ENCODE measurements around the gene LMO7. TPM values are rescaled to one million over a fixed set of nuclear protein-coding genes. Genes with fewer than 3 reads are reported as not detected.
A peak's percentile ranks its signal among the peaks of the same experiment; 100 is the strongest.

Gene LMO7
- total and polyA plus RNA-seq, 2 of the 4 experiments (the other 2 are of a cell fraction) = 266 to 367 TPM

DNA sequence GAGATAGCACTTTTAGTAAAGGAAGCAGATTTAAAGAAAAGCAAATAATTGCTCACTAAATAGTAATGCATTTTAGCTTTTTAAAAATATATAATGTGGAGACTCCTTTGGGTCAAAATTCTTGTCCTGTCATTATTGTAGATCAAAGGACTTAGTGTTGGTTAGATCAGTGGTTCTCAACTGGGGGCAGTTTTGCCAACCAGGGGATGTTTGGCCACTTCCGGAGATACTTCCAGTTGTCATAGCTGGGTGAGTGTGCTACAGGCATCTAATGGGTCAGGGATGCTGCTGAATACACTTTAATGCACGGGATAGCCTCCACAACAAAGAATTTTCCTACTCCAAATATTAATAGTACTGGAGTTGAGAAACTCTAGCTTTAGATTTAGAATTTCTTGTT, 126.8 kb downstream of the LMO7 start:
- no peak overlapping the region; the same call in 1 of the 2 replicates for H3K9ac ChIP-seq (ENCODE audit: low read depth, low read length)
- H3K9me1 ChIP-seq (ENCODE audit: insufficient read depth, low read length) = peaks cover 21% of the 10 kb centered on the region
- TF ChIP-seq MAFK (IDR thresholded peaks at IDR 0.05; ENCODE audit: low read depth, low read length) = no peak
- TF ChIP-seq POLR2A (IDR thresholded peaks at IDR 0.05; ENCODE audit: low read depth, low read length) = no peak
- no peak for TF ChIP-seq MAZ (IDR thresholded peaks at IDR 0.05; ENCODE audit: borderline replicate concordance, low read depth, low read length)
- no peak for TF ChIP-seq BHLHE40 (IDR thresholded peaks at IDR 0.05; ENCODE audit: low read depth, low read length)
- TF ChIP-seq, protein P1, sequence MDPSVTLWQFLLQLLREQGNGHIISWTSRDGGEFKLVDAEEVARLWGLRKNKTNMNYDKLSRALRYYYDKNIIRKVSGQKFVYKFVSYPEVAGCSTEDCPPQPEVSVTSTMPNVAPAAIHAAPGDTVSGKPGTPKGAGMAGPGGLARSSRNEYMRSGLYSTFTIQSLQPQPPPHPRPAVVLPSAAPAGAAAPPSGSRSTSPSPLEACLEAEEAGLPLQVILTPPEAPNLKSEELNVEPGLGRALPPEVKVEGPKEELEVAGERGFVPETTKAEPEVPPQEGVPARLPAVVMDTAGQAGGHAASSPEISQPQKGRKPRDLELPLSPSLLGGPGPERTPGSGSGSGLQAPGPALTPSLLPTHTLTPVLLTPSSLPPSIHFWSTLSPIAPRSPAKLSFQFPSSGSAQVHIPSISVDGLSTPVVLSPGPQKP (IDR thresholded peaks at IDR 0.05; ENCODE audit: borderline replicate concordance, low read depth, low read length) = no peak
- no peak for TF ChIP-seq CEBPB (IDR thresholded peaks at IDR 0.05; ENCODE audit: low read depth, low read length)
- no peak for TF ChIP-seq SMC3 (IDR thresholded peaks at IDR 0.05; ENCODE audit: low read depth, low read length)
- TF ChIP-seq MXI1 (IDR thresholded peaks at IDR 0.05; ENCODE audit: borderline replicate concordance, low read depth, low read length) = no peak
- TF ChIP-seq NFE2L2 (IDR thresholded peaks at IDR 0.05; ENCODE audit: low read depth, low read length) = no peak
- TF ChIP-seq RCOR1 (IDR thresholded peaks at IDR 0.05; ENCODE audit: insufficient replicate concordance, low read length) = no peak
- TF ChIP-seq FOS (IDR thresholded peaks at IDR 0.05; ENCODE audit: low read depth, low read length) = no peak
- TF ChIP-seq, protein P2, sequence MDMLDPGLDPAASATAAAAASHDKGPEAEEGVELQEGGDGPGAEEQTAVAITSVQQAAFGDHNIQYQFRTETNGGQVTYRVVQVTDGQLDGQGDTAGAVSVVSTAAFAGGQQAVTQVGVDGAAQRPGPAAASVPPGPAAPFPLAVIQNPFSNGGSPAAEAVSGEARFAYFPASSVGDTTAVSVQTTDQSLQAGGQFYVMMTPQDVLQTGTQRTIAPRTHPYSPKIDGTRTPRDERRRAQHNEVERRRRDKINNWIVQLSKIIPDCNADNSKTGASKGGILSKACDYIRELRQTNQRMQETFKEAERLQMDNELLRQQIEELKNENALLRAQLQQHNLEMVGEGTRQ (IDR thresholded peaks at IDR 0.05; ENCODE audit: low read depth, low read length) = no peak
- TF ChIP-seq, protein P3, sequence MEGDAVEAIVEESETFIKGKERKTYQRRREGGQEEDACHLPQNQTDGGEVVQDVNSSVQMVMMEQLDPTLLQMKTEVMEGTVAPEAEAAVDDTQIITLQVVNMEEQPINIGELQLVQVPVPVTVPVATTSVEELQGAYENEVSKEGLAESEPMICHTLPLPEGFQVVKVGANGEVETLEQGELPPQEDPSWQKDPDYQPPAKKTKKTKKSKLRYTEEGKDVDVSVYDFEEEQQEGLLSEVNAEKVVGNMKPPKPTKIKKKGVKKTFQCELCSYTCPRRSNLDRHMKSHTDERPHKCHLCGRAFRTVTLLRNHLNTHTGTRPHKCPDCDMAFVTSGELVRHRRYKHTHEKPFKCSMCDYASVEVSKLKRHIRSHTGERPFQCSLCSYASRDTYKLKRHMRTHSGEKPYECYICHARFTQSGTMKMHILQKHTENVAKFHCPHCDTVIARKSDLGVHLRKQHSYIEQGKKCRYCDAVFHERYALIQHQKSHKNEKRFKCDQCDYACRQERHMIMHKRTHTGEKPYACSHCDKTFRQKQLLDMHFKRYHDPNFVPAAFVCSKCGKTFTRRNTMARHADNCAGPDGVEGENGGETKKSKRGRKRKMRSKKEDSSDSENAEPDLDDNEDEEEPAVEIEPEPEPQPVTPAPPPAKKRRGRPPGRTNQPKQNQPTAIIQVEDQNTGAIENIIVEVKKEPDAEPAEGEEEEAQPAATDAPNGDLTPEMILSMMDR (conservative IDR thresholded peaks at IDR 0.05; ENCODE audit: low read depth, low read length) = no peak
- no peak for TF ChIP-seq CHD1 (IDR thresholded peaks at IDR 0.05; ENCODE audit: low read depth, low read length)
- TF ChIP-seq RFX5 (IDR thresholded peaks at IDR 0.05; ENCODE audit: low read depth, low read length) = no peak
- no peak overlapping the region for H3K4me2 ChIP-seq (ENCODE audit: low read depth, low read length)
- no peaks in the 10 kb centered on the region for H3K27me3 ChIP-seq (ENCODE audit: control insufficient read depth, insufficient read depth, low read length)
- H3K4me3 ChIP-seq (ENCODE audit: insufficient read depth, low read depth, low read length) = no peak overlapping the region
- DNase-seq (no peak), ATAC-seq (ENCODE audit: low read depth) (no peak)
- CTCF ChIA-PET = interaction anchor here (0.7 to 1.2 kb wide), 2 partner anchors 21 to 67 kb away, joined by 3 read pairs; no protein-coding TSS in a partner anchor
- H3K14ac ChIP-seq (replicated peaks; ENCODE audit: low read depth, low read length) = no peak overlapping the region; the same call in 1 of the 2 replicates
- BruUV-seq (replicated peaks) = no TSS peak
- peak overlapping the region; percentile 99; the same call in 1 of the 2 replicates for H3K27ac ChIP-seq (ENCODE audit: insufficient read depth, low read length)
- H2BK15ac ChIP-seq (ENCODE audit: low read depth, low read length) = no peak overlapping the region; the same call in 2 of the 3 replicates
- H2BK5ac ChIP-seq (ENCODE audit: low read depth, low read length, poor library complexity, severe bottlenecking) = peak overlapping the region; percentile 92
- H2AK5ac ChIP-seq (ENCODE audit: low read depth, low read length) = peak overlapping the region; percentile 47; the same call in 1 of the 2 replicates
- peak overlapping the region; percentile 96 for H4K5ac ChIP-seq (ENCODE audit: low read depth, low read length)
- POLR2A ChIA-PET (ENCODE audit: unreplicated experiment) = no interaction called here
- no peak overlapping the region for H2AFZ ChIP-seq (replicated peaks; ENCODE audit: low read length, poor library complexity)
- no peak overlapping the region for H4K91ac ChIP-seq (ENCODE audit: insufficient read depth, low read depth, low read length)
- H3K56ac ChIP-seq (ENCODE audit: extremely low read depth, insufficient read depth, low read length) = no peak overlapping the region
- H2BK20ac ChIP-seq (ENCODE audit: low read depth, low read length) = no peak overlapping the region
- in situ Hi-C loops (cut with MboI; ENCODE audit: low sequenced_read_pairs) (no loop called here), dilution Hi-C loops (cut with HindIII; ENCODE audit: low sequenced_read_pairs, unreplicated experiment) (no loop called here), intact Hi-C loops (cut with micrococcal nuclease) (no loop called here)
- peak overlapping the region; percentile 74 to 83; a peak in 3 of 4 replicates for H4K8ac ChIP-seq (ENCODE audit: low read depth in 2 of 2, low read length in 2 of 2)
- no peak overlapping the region for H2AK9ac ChIP-seq (replicated peaks; ENCODE audit: low read depth, low read length, poor library complexity)
- H3K18ac ChIP-seq (ENCODE audit: low read depth, low read length) = peak overlapping the region; percentile 82
- peaks cover 3% of the 10 kb centered on the region; the same call in 1 of the 2 replicates for H3K36me3 ChIP-seq (ENCODE audit: control insufficient read depth, insufficient read depth, low read length)
- peaks cover 71% of the 10 kb centered on the region for H4K20me1 ChIP-seq (ENCODE audit: insufficient read depth, low read length)
- H3K9me3 ChIP-seq (ENCODE audit: control insufficient read depth, insufficient read depth, low read length) = no peaks in the 10 kb centered on the region
- WGBS, 2 experiments (ENCODE audit: extremely low coverage in 2 of 2, insufficient read length in 1 of 2) = no CpG with 5 or more reads among the region's 2 CpGs
- H3K4me1 ChIP-seq (ENCODE audit: control insufficient read depth, insufficient read depth, low read length) = peaks cover 23% of the 10 kb centered on the region
- 0 out of 2 replicates have a peak overlapping the region, but pooled peaks have one; percentile 13 for H2BK120ac ChIP-seq (ENCODE audit: low read depth, low read length)
- H3K23ac ChIP-seq (ENCODE audit: low read depth, low read length) = 0 out of 2 replicates have a peak overlapping the region, but pooled peaks have one; percentile 50
- peaks cover 31 to 68% of the 10 kb centered on the region in 2 experiments for H3K79me1 ChIP-seq (ENCODE audit: low read depth in 1 of 2, low read length in 2 of 2)
- no peak overlapping the region; the same call in 1 of the 2 replicates for H3K4ac ChIP-seq (ENCODE audit: low read depth, low read length)
